GM06990 (cell line): ENCODE data around the gene DSC1.
"Not testable (repeated sequence)": the region's sequence is repeated elsewhere in the genome, so short reads cannot be mapped to it uniquely, and the experiment has no call there.

Experiments used
- DNase-seq: peaks from one replicate; pipeline ENCODE4 v3.0.0-alpha.2; 2011; ENCODE audit not compliant: insufficient read length; ENCODE audit errors: extremely low read depth
- H3K27me3 ChIP-seq: replicated peaks from 2 replicates; pipeline ENCODE4 v1.6.0; 2011; ENCODE audit warnings: low read length; ENCODE audit not compliant: control insufficient read depth, insufficient read depth
- H3K36me3 ChIP-seq: 2 replicates; pipeline ENCODE4 v1.5.1; 2011; ENCODE audit warnings: low read length; ENCODE audit not compliant: control insufficient read depth, insufficient read depth
- H3K4me3 ChIP-seq: replicated peaks from 2 replicates; pipeline ENCODE4 v1.5.1; 2011; ENCODE audit warnings: low read depth, mild to moderate bottlenecking, control low read depth, low read length
- CTCF ChIP-seq: IDR thresholded peaks from 2 replicates; pipeline ENCODE4 v1.5.1; 2011; ENCODE audit warnings: low read length, control low read depth, mild to moderate bottlenecking, inconsistent platforms; ENCODE audit not compliant: insufficient read depth, poor library complexity, severe bottlenecking

The DSC1 gene

GRCh38 chr18:31143025-31143424, 19.6 kb downstream of the DSC1 start:
- Histone ChIP-seq H3K36me3 (no peaks in the 10 kb centered on the region), H3K4me3 (no peak overlapping the region), H3K27me3 (no peaks in the 10 kb centered on the region)
- DNase-seq: no peak
- no peak for TF ChIP-seq CTCF

GRCh38 chr18:31138709-31139108, 23.9 kb downstream of the DSC1 start:
- no peak for TF ChIP-seq CTCF
- Histone ChIP-seq H3K27me3 (no peaks in the 10 kb centered on the region), H3K4me3 (no peak overlapping the region), H3K36me3 (no peaks in the 10 kb centered on the region)
- DNase-seq: no peak

GRCh38 chr18:31134988-31135529, 27.6 kb downstream of the DSC1 start:
- no peak overlapping the region for H3K4me3 ChIP-seq
- TF ChIP-seq CTCF: no peak
- no peak for DNase-seq
- H3K27me3 ChIP-seq: no peaks in the 10 kb centered on the region
- no peaks in the 10 kb centered on the region for H3K36me3 ChIP-seq

GRCh38 chr18:31129398-31130115, 33.1 kb downstream of the DSC1 start:
- no peak overlapping the region for H3K4me3 ChIP-seq
- no peaks in the 10 kb centered on the region for H3K36me3 ChIP-seq
- no peaks in the 10 kb centered on the region for H3K27me3 ChIP-seq
- no peak for TF ChIP-seq CTCF
- DNase-seq: no peak

- Histone ChIP-seq H3K4me3 (no peak overlapping the region), H3K27me3 (no peaks in the 10 kb centered on the region), H3K36me3 (no peaks in the 10 kb centered on the region)
- no peak for DNase-seq
- no peak for TF ChIP-seq CTCF
Observed at GRCh38 chr18:31125878-31126277, 36.8 kb downstream of the DSC1 start.

- not testable (repeated sequence) for H3K27me3 ChIP-seq, DNase-seq
Observed at GRCh38 chr18:31123125-31123524, 39.5 kb downstream of the DSC1 start.

More at GRCh38 chr18:31123125-31123524, 39.5 kb downstream of the DSC1 start:
- H3K4me3 ChIP-seq, H3K36me3 ChIP-seq: not testable (repeated sequence)
